WTC11 (cell line): ENCODE measurements around the gene FOXP1. TPM values are rescaled to one million over a fixed set of nuclear protein-coding genes. Genes with fewer than 3 reads are reported as not detected.

ENCODE experiments used
- ATAC-seq: fragments of 200-7000 bp; cut with Tn5 transposase; 2 replicates; pipeline ENCODE4 v1.10.0; 2021; ENCODE audit warnings: mild to moderate bottlenecking, moderate library complexity
- CTCF ChIA-PET: fragments of 300-600 bp; sonication (Branson Sonifier 250); formaldehyde crosslinking; loops from one replicate; lab custom pipeline; 2021; ENCODE audit warnings: antibody characterized with exemption; lab: Charles Lee
- POLR2A ChIA-PET: fragments of 350-600 bp; sonication (Branson Sonifier 250); formaldehyde crosslinking; loops from one replicate; lab custom pipeline; 2021; ENCODE audit warnings: antibody characterized with exemption; lab: Charles Lee
- DNase-seq: peaks from one replicate; pipeline ENCODE4 v3.0.0; 2021; ENCODE audit warnings: low spot score
- H3K27ac Mint-ChIP-seq: 2 replicates; pipeline ENCODE4 v1.8.0; 2021; ENCODE audit warnings: mixed read lengths
- H3K27me3 Mint-ChIP-seq: 2 replicates; pipeline ENCODE4 v1.8.0; 2021; ENCODE audit warnings: low read depth, mild to moderate bottlenecking, moderate library complexity, mixed read lengths
- H3K36me3 Mint-ChIP-seq: 2 replicates; pipeline ENCODE4 v1.8.0; 2021; ENCODE audit warnings: mixed read lengths
- H3K4me1 Mint-ChIP-seq: 2 replicates; pipeline ENCODE4 v1.8.0; 2022; ENCODE audit warnings: mixed read lengths
- H3K4me3 Mint-ChIP-seq: 2 replicates; pipeline ENCODE4 v1.8.0; 2021; ENCODE audit warnings: mild to moderate bottlenecking, moderate library complexity, mixed read lengths
- H3K9me3 Mint-ChIP-seq: 2 replicates; pipeline ENCODE4 v1.8.0; 2021; ENCODE audit warnings: mixed read lengths
- CBFB ChIP-seq: sonication (generic); formaldehyde crosslinking; IDR thresholded peaks from 2 replicates; pipeline ENCODE4 v1.8.1; 2022; ENCODE audit warnings: mild to moderate bottlenecking, low read depth, missing genetic modification reagents
- ESRRA ChIP-seq: sonication (generic); formaldehyde crosslinking; IDR thresholded peaks from 2 replicates; pipeline ENCODE4 v1.8.1; 2022; ENCODE audit warnings: mild to moderate bottlenecking, missing genetic modification reagents, borderline replicate concordance
- FOXJ3 ChIP-seq: sonication (generic); formaldehyde crosslinking; IDR thresholded peaks from 2 replicates; pipeline ENCODE4 v1.9.0; 2021; ENCODE audit warnings: missing genetic modification reagents, mild to moderate bottlenecking, borderline replicate concordance
- FOXK1 ChIP-seq: sonication (generic); formaldehyde crosslinking; IDR thresholded peaks from 2 replicates; pipeline ENCODE4 v1.8.0; 2022; ENCODE audit warnings: mild to moderate bottlenecking, moderate library complexity, missing genetic modification reagents
- IRF2 ChIP-seq: sonication (generic); formaldehyde crosslinking; IDR thresholded peaks from 2 replicates; pipeline ENCODE4 v1.8.0; 2022; ENCODE audit warnings: low read depth, missing genetic modification reagents, borderline replicate concordance
- JUN ChIP-seq: sonication (generic); formaldehyde crosslinking; IDR thresholded peaks from 2 replicates; pipeline ENCODE4 v1.8.0; 2023; ENCODE audit warnings: mild to moderate bottlenecking, missing genetic modification reagents
- MYBL2 ChIP-seq: sonication (generic); formaldehyde crosslinking; IDR thresholded peaks from 2 replicates; pipeline ENCODE4 v1.8.1; 2023; ENCODE audit warnings: mild to moderate bottlenecking, moderate library complexity, missing genetic modification reagents
- RELA ChIP-seq: sonication (generic); formaldehyde crosslinking; IDR thresholded peaks from 2 replicates; pipeline ENCODE4 v1.8.1; 2022; ENCODE audit warnings: missing genetic modification reagents, mild to moderate bottlenecking, borderline replicate concordance
- RORB ChIP-seq: fragments of 250-450 bp; sonication (Bioruptor Pico); IDR thresholded peaks from 2 replicates; pipeline ENCODE4 v1.9.0; 2021; ENCODE audit warnings: mild to moderate bottlenecking
- SMAD3 ChIP-seq: sonication (generic); formaldehyde crosslinking; IDR thresholded peaks from 2 replicates; pipeline ENCODE4 v1.8.0; 2022; ENCODE audit warnings: missing genetic modification reagents, mild to moderate bottlenecking, borderline replicate concordance
- ZBTB21 ChIP-seq: sonication (generic); formaldehyde crosslinking; IDR thresholded peaks from 2 replicates; pipeline ENCODE4 v1.8.1; 2023; ENCODE audit warnings: mild to moderate bottlenecking, missing genetic modification reagents, borderline replicate concordance
- ZNF121 ChIP-seq: sonication (generic); formaldehyde crosslinking; IDR thresholded peaks from 2 replicates; pipeline ENCODE4 v1.8.0; 2023; ENCODE audit warnings: missing genetic modification reagents
- ZNF317 ChIP-seq: sonication (generic); formaldehyde crosslinking; IDR thresholded peaks from 2 replicates; pipeline ENCODE4 v1.8.1; 2023; ENCODE audit warnings: low read depth, mild to moderate bottlenecking, moderate library complexity, missing genetic modification reagents, borderline replicate concordance
- ZNF396 ChIP-seq: fragments of 250-450 bp; sonication (Bioruptor Pico); IDR thresholded peaks from 2 replicates; pipeline ENCODE4 v1.8.0; 2021; ENCODE audit warnings: mild to moderate bottlenecking, moderate library complexity, borderline replicate concordance
- ZNF423 ChIP-seq: fragments of 250-450 bp; sonication (Bioruptor Pico); IDR thresholded peaks from 2 replicates; pipeline ENCODE4 v2.1.2; 2022; ENCODE audit warnings: mild to moderate bottlenecking, moderate library complexity
- total RNA-seq: library from RNA; stranded (reverse); gene quantifications from 3 replicates; pipeline ENCODE4 v1.2.3, GENCODE V29; 2021
- TF ChIP-seq, protein P1 (sequence below): fragments of 250-450 bp; sonication (Bioruptor Pico); IDR thresholded peaks from 2 replicates; pipeline ENCODE4 v1.9.0; 2021; ENCODE audit warnings: mild to moderate bottlenecking, borderline replicate concordance
- TF ChIP-seq, protein P2 (sequence below): fragments of 250-450 bp; sonication (Bioruptor Pico); IDR thresholded peaks from 2 replicates; pipeline ENCODE4 v2.1.2; 2022; ENCODE audit warnings: mild to moderate bottlenecking, moderate library complexity
- TF ChIP-seq, protein P3 (sequence below): sonication (generic); formaldehyde crosslinking; IDR thresholded peaks from 2 replicates; pipeline ENCODE4 v1.8.1; 2023; ENCODE audit warnings: mild to moderate bottlenecking, missing genetic modification reagents, borderline replicate concordance
- TF ChIP-seq, protein P4 (sequence below): sonication (generic); formaldehyde crosslinking; IDR thresholded peaks from 2 replicates; pipeline ENCODE4 v1.8.1; 2023; ENCODE audit warnings: mild to moderate bottlenecking, missing genetic modification reagents, moderate library complexity

FOXP1 gene
- total RNA-seq, 1 experiment from 2014 or later = 25.8 TPM

GRCh38 chr3:71447197-71447596 lies 136.3 kb downstream of the FOXP1 start:
- DNase-seq = no peak
- Mint-ChIP-seq H3K9me3 (no peaks in the 10 kb centered on the region), H3K36me3 (no peaks in the 10 kb centered on the region), H3K4me1 (peaks cover 28% of the 10 kb centered on the region), H3K4me3 (no peak overlapping the region), H3K27me3 (no peaks in the 10 kb centered on the region), H3K27ac (no peak overlapping the region)
- ATAC-seq = no peak
- ChIA-PET CTCF (no interaction called here), POLR2A (no interaction called here)
- TF ChIP-seq, protein P1, sequence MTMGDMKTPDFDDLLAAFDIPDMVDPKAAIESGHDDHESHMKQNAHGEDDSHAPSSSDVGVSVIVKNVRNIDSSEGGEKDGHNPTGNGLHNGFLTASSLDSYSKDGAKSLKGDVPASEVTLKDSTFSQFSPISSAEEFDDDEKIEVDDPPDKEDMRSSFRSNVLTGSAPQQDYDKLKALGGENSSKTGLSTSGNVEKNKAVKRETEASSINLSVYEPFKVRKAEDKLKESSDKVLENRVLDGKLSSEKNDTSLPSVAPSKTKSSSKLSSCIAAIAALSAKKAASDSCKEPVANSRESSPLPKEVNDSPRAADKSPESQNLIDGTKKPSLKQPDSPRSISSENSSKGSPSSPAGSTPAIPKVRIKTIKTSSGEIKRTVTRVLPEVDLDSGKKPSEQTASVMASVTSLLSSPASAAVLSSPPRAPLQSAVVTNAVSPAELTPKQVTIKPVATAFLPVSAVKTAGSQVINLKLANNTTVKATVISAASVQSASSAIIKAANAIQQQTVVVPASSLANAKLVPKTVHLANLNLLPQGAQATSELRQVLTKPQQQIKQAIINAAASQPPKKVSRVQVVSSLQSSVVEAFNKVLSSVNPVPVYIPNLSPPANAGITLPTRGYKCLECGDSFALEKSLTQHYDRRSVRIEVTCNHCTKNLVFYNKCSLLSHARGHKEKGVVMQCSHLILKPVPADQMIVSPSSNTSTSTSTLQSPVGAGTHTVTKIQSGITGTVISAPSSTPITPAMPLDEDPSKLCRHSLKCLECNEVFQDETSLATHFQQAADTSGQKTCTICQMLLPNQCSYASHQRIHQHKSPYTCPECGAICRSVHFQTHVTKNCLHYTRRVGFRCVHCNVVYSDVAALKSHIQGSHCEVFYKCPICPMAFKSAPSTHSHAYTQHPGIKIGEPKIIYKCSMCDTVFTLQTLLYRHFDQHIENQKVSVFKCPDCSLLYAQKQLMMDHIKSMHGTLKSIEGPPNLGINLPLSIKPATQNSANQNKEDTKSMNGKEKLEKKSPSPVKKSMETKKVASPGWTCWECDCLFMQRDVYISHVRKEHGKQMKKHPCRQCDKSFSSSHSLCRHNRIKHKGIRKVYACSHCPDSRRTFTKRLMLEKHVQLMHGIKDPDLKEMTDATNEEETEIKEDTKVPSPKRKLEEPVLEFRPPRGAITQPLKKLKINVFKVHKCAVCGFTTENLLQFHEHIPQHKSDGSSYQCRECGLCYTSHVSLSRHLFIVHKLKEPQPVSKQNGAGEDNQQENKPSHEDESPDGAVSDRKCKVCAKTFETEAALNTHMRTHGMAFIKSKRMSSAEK = no peak
- TF ChIP-seq MYBL2 (CRISPR knock-in tag) = no peak
- TF ChIP-seq ZNF423 (CRISPR knock-in tag) = no peak
- TF ChIP-seq CBFB (CRISPR knock-in tag) = no peak
- TF ChIP-seq, protein P2, sequence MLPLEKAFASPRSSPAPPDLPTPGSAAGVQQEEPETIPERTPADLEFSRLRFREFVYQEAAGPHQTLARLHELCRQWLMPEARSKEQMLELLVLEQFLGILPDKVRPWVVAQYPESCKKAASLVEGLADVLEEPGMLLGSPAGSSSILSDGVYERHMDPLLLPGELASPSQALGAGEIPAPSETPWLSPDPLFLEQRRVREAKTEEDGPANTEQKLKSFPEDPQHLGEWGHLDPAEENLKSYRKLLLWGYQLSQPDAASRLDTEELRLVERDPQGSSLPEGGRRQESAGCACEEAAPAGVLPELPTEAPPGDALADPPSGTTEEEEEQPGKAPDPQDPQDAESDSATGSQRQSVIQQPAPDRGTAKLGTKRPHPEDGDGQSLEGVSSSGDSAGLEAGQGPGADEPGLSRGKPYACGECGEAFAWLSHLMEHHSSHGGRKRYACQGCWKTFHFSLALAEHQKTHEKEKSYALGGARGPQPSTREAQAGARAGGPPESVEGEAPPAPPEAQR (CRISPR knock-in tag) = no peak
- no peak for TF ChIP-seq SMAD3 (CRISPR knock-in tag)
- no peak for TF ChIP-seq RELA (CRISPR knock-in tag)
- TF ChIP-seq, protein P3, sequence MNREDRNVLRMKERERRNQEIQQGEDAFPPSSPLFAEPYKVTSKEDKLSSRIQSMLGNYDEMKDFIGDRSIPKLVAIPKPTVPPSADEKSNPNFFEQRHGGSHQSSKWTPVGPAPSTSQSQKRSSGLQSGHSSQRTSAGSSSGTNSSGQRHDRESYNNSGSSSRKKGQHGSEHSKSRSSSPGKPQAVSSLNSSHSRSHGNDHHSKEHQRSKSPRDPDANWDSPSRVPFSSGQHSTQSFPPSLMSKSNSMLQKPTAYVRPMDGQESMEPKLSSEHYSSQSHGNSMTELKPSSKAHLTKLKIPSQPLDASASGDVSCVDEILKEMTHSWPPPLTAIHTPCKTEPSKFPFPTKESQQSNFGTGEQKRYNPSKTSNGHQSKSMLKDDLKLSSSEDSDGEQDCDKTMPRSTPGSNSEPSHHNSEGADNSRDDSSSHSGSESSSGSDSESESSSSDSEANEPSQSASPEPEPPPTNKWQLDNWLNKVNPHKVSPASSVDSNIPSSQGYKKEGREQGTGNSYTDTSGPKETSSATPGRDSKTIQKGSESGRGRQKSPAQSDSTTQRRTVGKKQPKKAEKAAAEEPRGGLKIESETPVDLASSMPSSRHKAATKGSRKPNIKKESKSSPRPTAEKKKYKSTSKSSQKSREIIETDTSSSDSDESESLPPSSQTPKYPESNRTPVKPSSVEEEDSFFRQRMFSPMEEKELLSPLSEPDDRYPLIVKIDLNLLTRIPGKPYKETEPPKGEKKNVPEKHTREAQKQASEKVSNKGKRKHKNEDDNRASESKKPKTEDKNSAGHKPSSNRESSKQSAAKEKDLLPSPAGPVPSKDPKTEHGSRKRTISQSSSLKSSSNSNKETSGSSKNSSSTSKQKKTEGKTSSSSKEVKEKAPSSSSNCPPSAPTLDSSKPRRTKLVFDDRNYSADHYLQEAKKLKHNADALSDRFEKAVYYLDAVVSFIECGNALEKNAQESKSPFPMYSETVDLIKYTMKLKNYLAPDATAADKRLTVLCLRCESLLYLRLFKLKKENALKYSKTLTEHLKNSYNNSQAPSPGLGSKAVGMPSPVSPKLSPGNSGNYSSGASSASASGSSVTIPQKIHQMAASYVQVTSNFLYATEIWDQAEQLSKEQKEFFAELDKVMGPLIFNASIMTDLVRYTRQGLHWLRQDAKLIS (CRISPR knock-in tag) = no peak
- TF ChIP-seq IRF2 (CRISPR knock-in tag) = no peak
- TF ChIP-seq, protein P4, sequence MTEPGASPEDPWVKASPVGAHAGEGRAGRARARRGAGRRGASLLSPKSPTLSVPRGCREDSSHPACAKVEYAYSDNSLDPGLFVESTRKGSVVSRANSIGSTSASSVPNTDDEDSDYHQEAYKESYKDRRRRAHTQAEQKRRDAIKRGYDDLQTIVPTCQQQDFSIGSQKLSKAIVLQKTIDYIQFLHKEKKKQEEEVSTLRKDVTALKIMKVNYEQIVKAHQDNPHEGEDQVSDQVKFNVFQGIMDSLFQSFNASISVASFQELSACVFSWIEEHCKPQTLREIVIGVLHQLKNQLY (CRISPR knock-in tag) = no peak
- TF ChIP-seq RORB (CRISPR knock-in tag) = no peak
- TF ChIP-seq ZNF121 (CRISPR knock-in tag) = no peak
- TF ChIP-seq FOXK1 = no peak
- TF ChIP-seq ZNF317 (CRISPR knock-in tag) = no peak
- no peak for TF ChIP-seq ZNF396 (CRISPR knock-in tag)
- TF ChIP-seq ESRRA = no peak
- no peak for TF ChIP-seq ZBTB21
- TF ChIP-seq JUN (CRISPR knock-in tag) = no peak
- TF ChIP-seq FOXJ3 (CRISPR knock-in tag) = no peak
